ENCODE data around the gene CACNA1E.
A peak's percentile ranks its signal among the peaks of the same experiment; 100 is the strongest.

CACNA1E gene

GRCh38 chr1:181485287-181486097 is 2.2 kb downstream of the CACNA1E start:
- DNase-seq: no peak

- no peak for DNase-seq
Observed at GRCh38 chr1:181486098-181486420, 2.7 kb downstream of the CACNA1E start.

GRCh38 chr1:181488866-181489265 is 5.5 kb downstream of the CACNA1E start:
- DNase-seq: no peak

GRCh38 chr1:181490276-181490675 is 7.0 kb downstream of the CACNA1E start:
- DNase-seq: no peak

GRCh38 chr1:181490740-181491712 is 7.7 kb downstream of the CACNA1E start:
- DNase-seq: no peak

DNA sequence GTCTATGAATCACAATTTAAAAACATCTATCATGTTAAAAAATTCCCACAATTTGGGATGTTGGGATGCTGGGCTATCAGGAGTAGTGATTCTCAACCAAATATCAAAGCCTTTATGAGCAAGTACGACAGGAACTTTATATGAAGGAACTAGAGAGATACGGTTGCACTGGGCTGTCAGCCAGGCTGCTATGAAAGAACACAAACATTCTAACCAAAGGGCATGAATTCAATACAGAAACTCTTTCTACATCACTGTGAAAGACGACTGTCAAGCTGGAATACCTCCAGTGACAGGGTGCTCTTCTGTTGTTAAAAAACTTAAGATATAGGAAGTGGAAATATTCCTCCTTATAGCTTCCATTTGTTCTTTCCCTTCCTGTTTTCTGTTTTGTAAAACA is 9.8 kb downstream of the CACNA1E start:
- no peak for DNase-seq

- DNase-seq: no peak
Observed at GRCh38 chr1:181493885-181494284, 10.6 kb downstream of the CACNA1E start.

DNA sequence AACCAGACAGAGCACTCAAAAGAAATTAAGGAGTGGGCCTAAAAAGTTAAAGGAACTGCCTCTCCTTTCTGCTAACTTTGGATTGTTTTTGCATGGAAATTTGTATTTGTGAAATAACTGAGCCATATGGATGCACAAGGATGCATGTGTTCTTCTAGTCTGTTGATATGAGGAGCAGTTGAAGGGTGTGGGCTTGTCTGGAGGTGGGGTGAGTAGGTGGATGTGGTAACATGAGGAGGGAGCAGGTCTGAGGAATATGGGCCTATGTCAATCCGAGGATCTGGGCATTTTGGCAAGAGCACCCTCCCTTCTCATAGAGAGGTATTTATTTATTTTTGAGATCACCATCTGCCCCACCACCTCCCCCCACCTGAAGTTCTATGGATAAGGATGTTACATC is 13.4 kb downstream of the CACNA1E start:
- DNase-seq: no peak

- DNase-seq: peak; percentile 58
Observed at GRCh38 chr1:181497870-181498269, 14.6 kb downstream of the CACNA1E start.

- DNase-seq: no peak
Observed at GRCh38 chr1:181499825-181500224, 16.5 kb downstream of the CACNA1E start.

DNA sequence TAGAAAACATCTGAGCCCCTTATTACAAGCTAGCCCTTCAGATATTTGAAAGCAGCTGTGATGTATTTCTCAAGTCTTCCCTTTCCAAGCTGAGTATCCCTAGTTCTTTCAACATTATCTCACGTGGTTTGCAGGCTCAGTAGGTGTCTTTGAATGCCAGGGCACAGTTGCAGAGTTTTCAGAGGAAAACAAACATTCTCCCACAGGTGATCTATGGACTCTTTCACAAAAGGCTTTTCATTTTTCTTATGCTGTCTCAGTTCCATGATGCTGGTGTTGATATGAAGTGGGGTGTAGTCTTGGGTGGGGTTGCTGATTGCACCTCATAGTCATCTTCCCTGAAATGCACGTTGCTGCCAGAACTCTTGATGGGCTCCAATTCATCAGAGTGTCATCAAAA is 17.3 kb downstream of the CACNA1E start:
- no peak for DNase-seq

GRCh38 chr1:181501612-181502011 is 18.3 kb downstream of the CACNA1E start:
- no peak for DNase-seq

GRCh38 chr1:181503171-181503810 is 20.0 kb downstream of the CACNA1E start:
- peak; percentile 44 for DNase-seq

DNA sequence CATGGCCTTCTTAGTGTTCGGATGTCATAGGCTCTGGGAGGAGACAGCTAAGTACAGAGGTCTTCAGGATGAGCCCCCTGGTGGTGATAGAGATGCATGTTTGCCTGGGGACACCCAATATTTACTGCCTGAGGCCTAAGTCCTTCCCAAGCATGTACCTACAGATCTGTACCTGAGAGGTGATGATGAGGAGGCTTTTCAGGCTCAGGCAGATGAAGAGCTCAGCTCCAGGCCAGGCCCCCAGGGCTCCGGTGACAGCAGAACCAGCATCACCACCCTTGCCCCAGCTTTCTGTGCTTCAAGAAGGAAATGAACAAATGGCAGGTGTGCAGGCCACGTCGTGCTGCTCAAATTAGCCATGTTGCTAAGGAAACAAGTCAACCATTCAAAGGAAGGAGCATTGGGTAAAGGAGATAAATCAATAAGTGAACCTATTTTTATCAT is 21.1 kb downstream of the CACNA1E start:
- DNase-seq: peak; percentile 10

DNA sequence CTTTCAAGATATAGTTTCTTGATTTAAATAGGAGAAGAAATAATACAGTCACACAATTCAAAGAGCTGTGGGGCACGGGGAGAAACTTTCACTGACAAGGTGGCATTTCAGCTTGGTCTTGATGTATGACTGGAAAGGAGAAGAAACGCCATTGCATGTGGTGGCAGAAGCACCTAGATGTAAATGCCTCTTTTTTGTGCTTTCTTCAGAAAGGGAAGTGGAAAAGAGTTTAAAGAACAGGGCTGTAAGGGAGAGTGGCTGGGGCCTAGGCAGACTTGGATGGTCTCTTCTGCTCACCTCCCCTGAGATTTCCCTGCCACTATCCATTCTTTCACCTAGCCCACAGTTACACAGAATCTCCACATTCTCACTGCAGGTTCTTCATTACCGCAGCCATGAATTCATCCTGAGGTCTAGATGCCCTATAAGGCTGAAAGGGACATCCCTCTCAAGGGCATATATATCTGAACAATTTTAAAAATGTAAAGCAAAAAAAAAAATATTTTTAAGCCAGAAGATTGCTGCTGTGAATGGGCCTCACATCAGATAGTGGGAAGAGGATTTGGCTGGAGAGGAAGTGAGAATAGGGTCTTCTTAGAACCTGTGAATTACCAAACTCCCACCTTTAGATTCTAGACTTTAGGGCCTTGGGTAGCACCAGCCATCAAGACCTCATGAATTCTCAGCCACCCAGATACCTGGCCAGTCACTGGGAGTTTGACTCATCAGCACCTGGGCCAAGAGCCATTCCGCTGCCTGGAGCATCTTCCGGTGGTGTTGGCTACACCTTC is 23.4 kb downstream of the CACNA1E start:
- DNase-seq: no peak

- no peak for DNase-seq
Observed at GRCh38 chr1:181508486-181509165, 25.3 kb downstream of the CACNA1E start.

- no peak for DNase-seq
Observed at GRCh38 chr1:181513786-181514297, 30.5 kb downstream of the CACNA1E start.

- DNase-seq: no peak
Observed at GRCh38 chr1:181514298-181515290, 31.3 kb downstream of the CACNA1E start.

GRCh38 chr1:181516706-181517105 is 33.4 kb downstream of the CACNA1E start:
- DNase-seq: no peak

DNA sequence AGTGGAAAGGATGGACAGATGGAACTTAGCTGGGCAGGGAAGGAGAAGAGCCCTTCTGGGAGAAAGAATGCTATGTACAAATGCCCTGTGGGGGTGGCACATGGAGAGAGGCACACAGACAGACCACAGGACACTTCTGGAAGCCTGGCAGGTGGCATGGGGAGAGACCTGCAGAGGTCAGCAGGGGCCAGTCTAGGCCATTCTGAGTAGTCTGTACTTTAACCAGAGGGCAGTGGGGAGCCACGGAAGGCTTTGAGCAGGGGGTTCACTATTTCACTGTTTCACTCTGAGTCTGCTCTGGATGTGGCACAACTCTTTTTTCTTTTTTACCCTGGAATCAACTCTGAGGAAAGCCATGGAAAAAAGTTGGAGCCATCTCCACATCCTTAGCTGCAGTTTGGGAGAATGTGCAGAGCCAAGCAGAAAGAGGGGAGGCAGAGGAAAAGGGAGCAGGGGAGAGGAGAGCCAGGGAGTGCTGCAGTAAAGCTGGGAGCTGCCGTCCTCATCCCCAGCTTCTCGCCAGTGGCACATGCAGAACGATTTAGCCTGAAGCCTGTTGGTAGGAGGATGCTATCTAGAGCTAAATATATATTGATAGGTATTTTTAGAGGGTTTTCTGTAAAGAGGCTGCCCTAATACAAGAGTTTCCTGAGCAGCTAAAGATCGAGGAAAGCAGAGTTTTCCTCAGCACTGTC is 34.0 kb downstream of the CACNA1E start:
- DNase-seq: no peak

All from inflammatory macrophage treated with lipopolysaccharide for 4 hours (primary cell).